ENCODE data around the gene OSGEP.

DNA sequence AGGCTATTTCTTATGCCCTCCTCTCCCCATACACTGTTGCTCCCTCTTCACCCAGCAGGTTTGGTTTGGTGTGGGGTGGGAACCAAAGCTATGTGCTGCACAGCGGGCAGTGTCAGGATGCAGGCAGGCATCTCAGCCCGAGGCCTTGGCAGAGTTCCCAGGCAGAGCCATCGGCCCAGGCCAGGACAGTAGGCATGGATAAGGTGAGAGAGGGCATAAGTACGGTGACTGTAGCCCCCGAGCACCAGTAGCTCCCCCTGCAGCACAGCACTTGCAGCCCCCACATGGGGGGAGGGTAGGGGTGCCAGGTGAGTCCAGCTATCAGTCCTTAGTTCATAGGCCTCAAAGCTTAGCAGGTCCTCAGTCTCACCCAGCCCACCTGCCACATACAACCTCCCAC, 25.8 kb downstream of the OSGEP start:
- TF ChIP-seq, protein P1, sequence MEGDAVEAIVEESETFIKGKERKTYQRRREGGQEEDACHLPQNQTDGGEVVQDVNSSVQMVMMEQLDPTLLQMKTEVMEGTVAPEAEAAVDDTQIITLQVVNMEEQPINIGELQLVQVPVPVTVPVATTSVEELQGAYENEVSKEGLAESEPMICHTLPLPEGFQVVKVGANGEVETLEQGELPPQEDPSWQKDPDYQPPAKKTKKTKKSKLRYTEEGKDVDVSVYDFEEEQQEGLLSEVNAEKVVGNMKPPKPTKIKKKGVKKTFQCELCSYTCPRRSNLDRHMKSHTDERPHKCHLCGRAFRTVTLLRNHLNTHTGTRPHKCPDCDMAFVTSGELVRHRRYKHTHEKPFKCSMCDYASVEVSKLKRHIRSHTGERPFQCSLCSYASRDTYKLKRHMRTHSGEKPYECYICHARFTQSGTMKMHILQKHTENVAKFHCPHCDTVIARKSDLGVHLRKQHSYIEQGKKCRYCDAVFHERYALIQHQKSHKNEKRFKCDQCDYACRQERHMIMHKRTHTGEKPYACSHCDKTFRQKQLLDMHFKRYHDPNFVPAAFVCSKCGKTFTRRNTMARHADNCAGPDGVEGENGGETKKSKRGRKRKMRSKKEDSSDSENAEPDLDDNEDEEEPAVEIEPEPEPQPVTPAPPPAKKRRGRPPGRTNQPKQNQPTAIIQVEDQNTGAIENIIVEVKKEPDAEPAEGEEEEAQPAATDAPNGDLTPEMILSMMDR (CRISPR knock-in tag; IDR thresholded peaks at IDR 0.05), result no peak
- TF ChIP-seq PHF21A (CRISPR knock-in tag; IDR thresholded peaks at IDR 0.05) (no peak), POLR2G (IDR thresholded peaks at IDR 0.05; ENCODE audit: low read depth, low read length) (no peak), ZNF724P (CRISPR knock-in tag; IDR thresholded peaks at IDR 0.05; ENCODE audit: borderline replicate concordance) (no peak), MTA3 (CRISPR knock-in tag; IDR thresholded peaks at IDR 0.05) (no peak), PHB2 (IDR thresholded peaks at IDR 0.05; ENCODE audit: partially characterized antibody) (no peak), BHLHE40 (IDR thresholded peaks at IDR 0.05; ENCODE audit: low read length) (no peak), FLYWCH1 (CRISPR knock-in tag; IDR thresholded peaks at IDR 0.05) (no peak), MAFG (CRISPR knock-in tag; IDR thresholded peaks at IDR 0.05) (no peak), KLF13 (CRISPR knock-in tag; IDR thresholded peaks at IDR 0.05) (no peak)
- TF ChIP-seq, protein P2, sequence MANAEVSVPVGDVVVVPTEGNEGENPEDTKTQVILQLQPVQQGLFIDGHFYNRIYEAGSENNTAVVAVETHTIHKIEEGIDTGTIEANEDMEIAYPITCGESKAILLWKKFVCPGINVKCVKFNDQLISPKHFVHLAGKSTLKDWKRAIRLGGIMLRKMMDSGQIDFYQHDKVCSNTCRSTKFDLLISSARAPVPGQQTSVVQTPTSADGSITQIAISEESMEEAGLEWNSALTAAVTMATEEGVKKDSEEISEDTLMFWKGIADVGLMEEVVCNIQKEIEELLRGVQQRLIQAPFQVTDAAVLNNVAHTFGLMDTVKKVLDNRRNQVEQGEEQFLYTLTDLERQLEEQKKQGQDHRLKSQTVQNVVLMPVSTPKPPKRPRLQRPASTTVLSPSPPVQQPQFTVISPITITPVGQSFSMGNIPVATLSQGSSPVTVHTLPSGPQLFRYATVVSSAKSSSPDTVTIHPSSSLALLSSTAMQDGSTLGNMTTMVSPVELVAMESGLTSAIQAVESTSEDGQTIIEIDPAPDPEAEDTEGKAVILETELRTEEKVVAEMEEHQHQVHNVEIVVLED (CRISPR knock-in tag; IDR thresholded peaks at IDR 0.05; ENCODE audit: borderline replicate concordance), result no peak
- TF ChIP-seq, protein P3, sequence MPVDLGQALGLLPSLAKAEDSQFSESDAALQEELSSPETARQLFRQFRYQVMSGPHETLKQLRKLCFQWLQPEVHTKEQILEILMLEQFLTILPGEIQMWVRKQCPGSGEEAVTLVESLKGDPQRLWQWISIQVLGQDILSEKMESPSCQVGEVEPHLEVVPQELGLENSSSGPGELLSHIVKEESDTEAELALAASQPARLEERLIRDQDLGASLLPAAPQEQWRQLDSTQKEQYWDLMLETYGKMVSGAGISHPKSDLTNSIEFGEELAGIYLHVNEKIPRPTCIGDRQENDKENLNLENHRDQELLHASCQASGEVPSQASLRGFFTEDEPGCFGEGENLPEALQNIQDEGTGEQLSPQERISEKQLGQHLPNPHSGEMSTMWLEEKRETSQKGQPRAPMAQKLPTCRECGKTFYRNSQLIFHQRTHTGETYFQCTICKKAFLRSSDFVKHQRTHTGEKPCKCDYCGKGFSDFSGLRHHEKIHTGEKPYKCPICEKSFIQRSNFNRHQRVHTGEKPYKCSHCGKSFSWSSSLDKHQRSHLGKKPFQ (CRISPR knock-in tag; IDR thresholded peaks at IDR 0.05; ENCODE audit: insufficient replicate concordance), result no peak
- TF ChIP-seq, protein P4, sequence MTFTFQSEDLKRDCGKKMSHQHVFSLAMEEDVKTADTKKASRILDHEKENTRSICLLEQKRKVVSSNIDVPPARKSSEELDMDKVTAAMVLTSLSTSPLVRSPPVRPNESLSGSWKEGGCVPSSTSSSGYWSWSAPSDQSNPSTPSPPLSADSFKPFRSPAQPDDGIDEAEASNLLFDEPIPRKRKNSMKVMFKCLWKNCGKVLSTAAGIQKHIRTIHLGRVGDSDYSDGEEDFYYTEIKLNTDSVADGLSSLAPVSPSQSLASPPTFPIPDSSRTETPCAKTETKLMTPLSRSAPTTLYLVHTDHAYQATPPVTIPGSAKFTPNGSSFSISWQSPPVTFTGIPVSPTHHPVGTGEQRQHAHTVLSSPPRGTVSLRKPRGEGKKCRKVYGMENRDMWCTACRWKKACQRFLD (CRISPR knock-in tag; IDR thresholded peaks at IDR 0.05; ENCODE audit: borderline replicate concordance), result no peak
